Measurements from ENCODE around the gene RAB11FIP3.

The RAB11FIP3 gene

DNA sequence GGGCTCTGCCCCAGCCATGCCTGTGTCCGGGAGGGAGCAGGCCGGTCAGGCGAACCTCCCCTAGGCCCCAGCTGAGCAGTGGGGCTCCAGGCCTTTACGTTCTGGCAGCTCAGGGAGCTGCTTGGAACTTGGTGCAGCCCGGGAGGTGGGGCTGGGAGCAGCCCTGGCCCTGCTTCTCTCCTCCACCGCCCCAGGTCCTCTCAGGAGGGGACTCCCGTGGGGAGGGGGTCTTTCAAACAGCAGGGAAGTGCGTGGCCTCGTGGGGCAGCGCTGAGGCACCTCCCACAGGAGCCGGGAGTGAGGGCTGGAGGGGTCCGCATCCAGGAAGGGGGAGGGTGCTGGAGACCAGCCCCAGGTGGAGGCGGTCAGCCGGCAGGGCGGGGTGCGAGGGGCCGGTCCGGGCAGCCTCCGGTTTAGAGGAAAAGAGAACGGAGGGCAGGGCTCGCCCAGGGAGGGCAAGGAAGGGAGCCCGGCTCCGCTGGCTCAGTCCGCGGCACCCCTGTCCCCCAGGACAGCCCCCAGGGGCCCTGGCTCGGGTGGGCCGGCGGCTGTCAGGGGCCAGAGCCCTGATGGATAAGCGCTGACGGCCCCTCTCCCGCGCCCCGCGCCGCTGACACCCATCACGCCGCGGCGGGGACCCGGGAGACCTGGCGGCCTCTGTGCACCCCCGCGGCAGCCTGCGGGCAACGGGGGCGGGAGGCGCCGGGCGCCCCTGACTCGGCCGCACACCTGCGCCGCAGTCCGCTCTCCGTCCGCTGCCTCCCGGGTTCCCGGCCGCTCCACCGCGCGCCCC lies 134.2 kb downstream of the RAB11FIP3 start:
- H3K4me3 ChIP-seq (ENCODE audit: control insufficient read depth, low read depth, low read length): no peak overlapping the region
- no peak for DNase-seq (ENCODE audit: low read depth)
- no peak for TF ChIP-seq CTCF (conservative IDR thresholded peaks at IDR 0.05; ENCODE audit: control insufficient read depth, insufficient read depth, low read depth, low read length)

GRCh38 chr16:560204-560700 lies 134.8 kb downstream of the RAB11FIP3 start, which contains the start of gene PRR35:
TSS of gene PRR35 (plus strand) at chr16:560394. CDS start at chr16:563295, 2,901 bp downstream.
- TF ChIP-seq CTCF (conservative IDR thresholded peaks at IDR 0.05; ENCODE audit: control insufficient read depth, insufficient read depth, low read depth, low read length): no peak
- no peak within 1 kb of the TSS for H3K4me3 ChIP-seq (ENCODE audit: control insufficient read depth, low read depth, low read length)

DNA sequence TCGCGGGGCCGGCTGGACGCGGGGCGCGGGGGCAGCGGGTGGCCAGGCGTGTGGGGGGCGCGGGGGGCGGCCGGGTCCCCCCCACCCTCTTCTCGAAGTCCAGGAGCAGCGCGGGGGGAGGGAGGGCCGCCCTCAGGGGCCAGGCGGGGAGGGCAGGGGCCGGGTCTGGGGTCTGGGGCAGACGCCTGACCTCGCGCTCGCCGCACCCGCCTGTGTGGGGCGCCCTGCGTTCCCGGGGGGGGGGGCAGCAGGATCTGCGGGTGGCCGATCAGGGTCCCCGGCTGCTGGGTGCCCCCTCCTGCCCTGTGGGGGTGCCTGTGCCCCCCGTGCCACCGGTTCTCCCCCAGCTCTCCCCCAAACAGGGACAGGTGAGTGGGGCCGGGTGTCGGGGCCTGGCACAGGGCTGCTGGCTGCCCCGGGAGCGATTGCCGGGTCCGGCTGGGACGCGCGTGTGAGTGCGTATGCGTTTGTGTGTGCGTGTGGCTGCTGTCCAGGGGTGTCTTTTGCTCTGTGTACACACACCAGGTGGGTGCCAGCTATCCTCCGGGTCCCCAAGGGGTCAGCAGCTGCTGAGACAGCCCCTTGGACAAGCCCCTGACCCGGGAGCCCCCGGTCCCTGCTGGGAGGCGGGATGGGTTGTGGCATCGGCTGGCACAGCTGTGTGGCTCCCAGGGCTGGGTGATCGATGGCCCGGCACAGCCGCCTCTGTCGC lies 135.4 kb downstream of the RAB11FIP3 start:
- no peak for TF ChIP-seq CTCF (conservative IDR thresholded peaks at IDR 0.05; ENCODE audit: control insufficient read depth, insufficient read depth, low read depth, low read length)

More at GRCh38 chr16:560204-560700, 134.8 kb downstream of the RAB11FIP3 start, which contains the start of gene PRR35:
- DNase-seq (ENCODE audit: low read depth): no peak

GRCh38 chr16:561413-561794 lies 136.0 kb downstream of the RAB11FIP3 start:
- TF ChIP-seq CTCF (conservative IDR thresholded peaks at IDR 0.05; ENCODE audit: control insufficient read depth, insufficient read depth, low read depth, low read length): no peak
- H3K4me3 ChIP-seq (ENCODE audit: control insufficient read depth, low read depth, low read length): no peak overlapping the region
- no peak for DNase-seq (ENCODE audit: low read depth)

More for the DNA sequence above, 135.4 kb downstream of the RAB11FIP3 start:
- no peak for DNase-seq (ENCODE audit: low read depth)
- H3K4me3 ChIP-seq (ENCODE audit: control insufficient read depth, low read depth, low read length): no peak overlapping the region

GRCh38 chr16:561957-562938 lies 136.8 kb downstream of the RAB11FIP3 start:
- H3K4me3 ChIP-seq (ENCODE audit: control insufficient read depth, low read depth, low read length): no peak overlapping the region
- TF ChIP-seq CTCF (conservative IDR thresholded peaks at IDR 0.05; ENCODE audit: control insufficient read depth, insufficient read depth, low read depth, low read length): no peak
- DNase-seq (ENCODE audit: low read depth): no peak

Data from fibroblast of mammary gland (primary cell).